ENCODE measurements around the gene GPR83.
"Not testable (repeated sequence)": the region's sequence is repeated elsewhere in the genome, so short reads cannot be mapped to it uniquely, and the experiment has no call there.

GPR83 gene

GRCh38 chr11:94350850-94351563 is 50.2 kb downstream of the GPR83 start:
- DNase-seq, result not testable (repeated sequence)

- DNase-seq, result not testable (repeated sequence)
These were observed 54.9 kb downstream of the GPR83 start for GRCh38 chr11:94346311-94346710.

- no peak for DNase-seq
These were observed 57.7 kb downstream of the GPR83 start for GRCh38 chr11:94343495-94343894.

- DNase-seq, result no peak
These were observed 59.0 kb downstream of the GPR83 start for GRCh38 chr11:94342250-94342649.

- no peak for DNase-seq
These were observed 62.6 kb downstream of the GPR83 start for GRCh38 chr11:94338651-94339050.

- no peak for DNase-seq
These were observed 65.2 kb downstream of the GPR83 start for GRCh38 chr11:94336033-94336432.

GRCh38 chr11:94332814-94333213 is 68.4 kb downstream of the GPR83 start:
- no peak for DNase-seq

- no peak for DNase-seq
These were observed 70.4 kb downstream of the GPR83 start for GRCh38 chr11:94330789-94331188.

- no peak for DNase-seq
These were observed 71.7 kb downstream of the GPR83 start for GRCh38 chr11:94329501-94329900.

GRCh38 chr11:94328587-94329080 is 72.6 kb downstream of the GPR83 start:
- no peak for DNase-seq

All from suppressor macrophage treated with lipopolysaccharide for 4 hours (primary cell).